Transverse colon (tissue), 4 donors: ENCODE measurements around the gene IER5L. TPM values are rescaled to one million over a fixed set of nuclear protein-coding genes. Genes with fewer than 3 reads are reported as not detected.
A peak's percentile ranks its signal among the peaks of the same experiment; 100 is the strongest.

Experiments
- DNase-seq: peaks from one replicate; pipeline ENCODE4 v3.0.0-alpha.2; 2019
- H3K27ac ChIP-seq, 4 donors: fragments of 200-600 bp; sonication (generic); 2 replicates each; pipeline ENCODE4 v1.5.1; 2016 to 2018; ENCODE audit warnings: inconsistent platforms in 4 of 4
- H3K27me3 ChIP-seq: fragments of 200-600 bp; sonication (generic); 2 replicates; pipeline ENCODE4 v1.5.1; 2017; ENCODE audit warnings: inconsistent platforms
- H3K36me3 ChIP-seq, 4 donors: fragments of 200-600 bp; sonication (generic); 2 replicates each; pipeline ENCODE4 v1.5.1; 2017 to 2019; ENCODE audit warnings: inconsistent platforms in 4 of 4
- H3K4me1 ChIP-seq, 4 donors: fragments of 200-600 bp; sonication (generic); 2 replicates each; pipeline ENCODE4 v1.5.1; 2017 to 2020; ENCODE audit warnings: inconsistent platforms in 4 of 4
- H3K4me3 ChIP-seq, 4 donors: fragments of 200-600 bp; sonication (generic); 1 replicate in 1 of 4; 2 replicates in 3 of 4; pipeline versions ENCODE4 v1.5.1 to v1.6.1; 2017 to 2019; ENCODE audit warnings: inconsistent platforms in 4 of 4
- H3K9me3 ChIP-seq, 2 donors: fragments of 200-600 bp; sonication (generic); 2 replicates each; pipeline ENCODE4 v1.5.1; 2017 to 2019; ENCODE audit warnings: inconsistent platforms in 2 of 2
- EP300 ChIP-seq: sonication (generic); formaldehyde crosslinking; IDR thresholded peaks from one replicate; pipeline ENCODE4 v1.6.1; 2017; ENCODE audit warnings: antibody characterized with exemption, low read depth
- POLR2A ChIP-seq: fragments of 450-650 bp; IDR thresholded peaks from one replicate; pipeline ENCODE4 v1.6.1; 2016; ENCODE audit warnings: antibody characterized with exemption, mild to moderate bottlenecking, moderate library complexity
- POLR2AphosphoS5 ChIP-seq, 3 donors: sonication (generic); formaldehyde crosslinking; IDR thresholded peaks; one replicate each; pipeline ENCODE4 v1.6.1; 2016; ENCODE audit warnings: antibody characterized with exemption in 3 of 3
- WGBS, 2 donors: methylation state at CpG; one replicate each; pipeline ENCODE4 v1.1.5; 2018; ENCODE audit warnings: low coverage in 1 of 2; 5-methylcytosine and 5-hydroxymethylcytosine counted together
- in situ Hi-C, 4 donors: fragments of 200-750 bp; cut with MboI; loops; one replicate each; pipeline versions ENCODE4 v1.15.0 to v1.15.1; 2017; ENCODE audit warnings: low sequenced_read_pairs in 3 of 4, low pct_ligation_motif_present in 1 of 4, low pct_unique_long_range_greater_than_20kb in 1 of 4
- intact Hi-C: fragments of 100-400 bp; cut with DNase I; formaldehyde crosslinking; loops from one replicate; pipeline ENCODE4 v1.15.1; 2023; ENCODE audit warnings: low total_unique reads
- total RNA-seq, 4 donors: library from RNA; depleted of rRNA; stranded (reverse); fragments of >200 nt; gene quantifications; one replicate each; pipeline ENCODE4 v1.1.0, GENCODE V29; 2016
- TF ChIP-seq, protein P1 (sequence below), 5 experiments: fragments of 200-600 bp in 3 of 5; fragments of 450-650 bp in 2 of 5; sonication (generic) in 3 of 5; IDR thresholded peaks; 1 replicate in 2 of 5; 2 replicates in 3 of 5; pipeline ENCODE4 v1.5.1; 2016 to 2017; ENCODE audit warnings: antibody characterized with exemption in 5 of 5, inconsistent platforms in 3 of 5, mild to moderate bottlenecking in 2 of 5, moderate library complexity in 1 of 5

Gene IER5L
- total RNA-seq, 4 donors from 2014 or later, result 1.8 to 6.5 (median 5.2) TPM

DNA sequence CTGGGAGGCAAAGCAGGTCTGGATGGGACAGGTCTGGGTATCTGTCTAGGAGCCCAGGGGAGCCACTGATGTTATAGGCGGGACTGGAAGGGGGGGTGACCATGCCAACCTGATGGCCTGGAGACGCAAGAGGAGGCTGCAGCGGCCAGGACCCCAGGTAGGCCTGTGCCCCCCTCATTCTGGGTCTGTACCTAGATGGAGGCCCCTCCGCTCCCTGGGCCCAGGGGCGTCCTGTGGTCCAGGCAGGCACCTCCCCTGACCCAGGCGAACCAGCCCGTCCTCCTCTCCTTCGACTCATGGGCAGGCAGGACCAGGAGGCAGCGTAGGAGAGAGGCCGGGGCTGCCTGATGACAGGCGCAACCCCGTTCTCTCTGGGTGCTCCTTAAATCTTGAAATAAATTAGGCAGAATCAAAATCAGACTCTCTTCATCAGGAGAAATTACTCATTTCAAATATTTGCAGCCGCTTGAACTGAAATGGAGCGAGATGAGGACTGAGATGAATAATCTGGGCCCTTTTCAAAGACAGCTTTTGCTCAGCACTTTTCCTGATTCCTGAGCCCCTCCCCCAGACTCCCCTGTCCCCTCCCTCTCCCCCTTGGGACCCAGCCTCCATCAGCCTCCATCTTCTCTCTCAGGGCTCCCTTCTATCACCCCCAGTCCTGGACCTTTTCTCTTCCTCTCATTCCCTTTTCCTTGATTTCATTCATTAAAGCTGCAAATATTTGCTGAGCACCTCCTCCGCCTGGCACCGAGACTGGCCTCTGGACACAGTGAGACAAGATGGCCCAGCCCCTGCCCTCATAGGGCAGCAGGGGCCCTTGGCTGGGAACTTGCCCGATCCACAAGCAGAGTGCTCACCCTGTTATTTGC is 46.8 kb upstream of the IER5L start:
- Histone ChIP-seq H3K9me3 (no peaks in the 10 kb centered on the region), H3K36me3 (no peaks in the 10 kb centered on the region), H3K4me3 (no peak overlapping the region), H3K27me3 (no peaks in the 10 kb centered on the region), H3K4me1 (peaks cover 0 to 6% (median 0%) of the 10 kb centered on the region in 4 donors), H3K27ac (peak overlapping the region in 3 of 4 donors; percentile 7 to 37 (median 17))
- 77 to 87% methylated on average over 3 to 16 of the region's 17 CpGs for WGBS, 2 donors
- in situ Hi-C loops (no loop called here), intact Hi-C loops (no loop called here)
- TF ChIP-seq POLR2AphosphoS5 (IDR thresholded peaks at IDR 0.05) (no peak), POLR2A (no peak)
- no peak for DNase-seq

DNA sequence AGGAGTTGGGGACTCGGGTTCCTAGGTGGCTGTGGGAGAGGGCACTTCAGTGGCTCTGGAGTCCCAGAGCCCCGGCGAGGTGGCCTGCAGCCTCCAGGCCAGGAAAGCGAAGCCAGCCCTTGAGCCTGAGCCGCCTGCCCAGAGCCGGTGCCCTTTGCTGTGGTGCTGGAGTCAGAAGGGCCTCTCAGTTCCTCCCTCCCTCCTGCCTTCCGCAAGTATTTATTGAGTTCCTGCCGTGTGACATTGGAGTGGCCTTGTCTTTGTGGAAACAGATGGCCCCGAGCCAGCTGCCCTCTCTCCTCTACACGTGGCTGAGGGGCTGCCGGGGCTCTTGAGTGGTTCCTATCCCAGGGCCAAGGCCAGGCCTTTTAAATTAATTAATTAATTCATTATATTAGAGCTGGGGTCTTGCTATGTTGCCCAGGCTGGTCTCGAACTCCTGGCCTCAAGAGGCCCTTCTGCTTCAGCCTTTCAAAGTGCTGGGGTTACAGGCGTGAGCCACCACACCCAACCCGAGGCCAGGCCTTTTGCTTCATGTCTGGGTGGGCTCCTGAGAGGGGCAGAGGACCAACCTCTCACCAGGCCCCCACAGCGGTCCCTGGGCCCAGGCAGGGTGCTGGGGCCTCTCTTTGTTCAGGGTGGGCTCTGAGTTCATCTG is 45.6 kb upstream of the IER5L start:
- whole genome bisulfite sequencing, 2 donors, result 84% methylated on average over 13 of the region's 15 CpGs; no CpG with 5 or more reads in 1 of the 2 donors
- H3K27me3 ChIP-seq, result no peaks in the 10 kb centered on the region
- no peak for DNase-seq
- intact Hi-C loops (no loop called here), in situ Hi-C loops (no loop called here)
- TF ChIP-seq POLR2AphosphoS5 (IDR thresholded peaks at IDR 0.05) (no peak), POLR2A (no peak), EP300 (no peak)
- TF ChIP-seq, protein P1, sequence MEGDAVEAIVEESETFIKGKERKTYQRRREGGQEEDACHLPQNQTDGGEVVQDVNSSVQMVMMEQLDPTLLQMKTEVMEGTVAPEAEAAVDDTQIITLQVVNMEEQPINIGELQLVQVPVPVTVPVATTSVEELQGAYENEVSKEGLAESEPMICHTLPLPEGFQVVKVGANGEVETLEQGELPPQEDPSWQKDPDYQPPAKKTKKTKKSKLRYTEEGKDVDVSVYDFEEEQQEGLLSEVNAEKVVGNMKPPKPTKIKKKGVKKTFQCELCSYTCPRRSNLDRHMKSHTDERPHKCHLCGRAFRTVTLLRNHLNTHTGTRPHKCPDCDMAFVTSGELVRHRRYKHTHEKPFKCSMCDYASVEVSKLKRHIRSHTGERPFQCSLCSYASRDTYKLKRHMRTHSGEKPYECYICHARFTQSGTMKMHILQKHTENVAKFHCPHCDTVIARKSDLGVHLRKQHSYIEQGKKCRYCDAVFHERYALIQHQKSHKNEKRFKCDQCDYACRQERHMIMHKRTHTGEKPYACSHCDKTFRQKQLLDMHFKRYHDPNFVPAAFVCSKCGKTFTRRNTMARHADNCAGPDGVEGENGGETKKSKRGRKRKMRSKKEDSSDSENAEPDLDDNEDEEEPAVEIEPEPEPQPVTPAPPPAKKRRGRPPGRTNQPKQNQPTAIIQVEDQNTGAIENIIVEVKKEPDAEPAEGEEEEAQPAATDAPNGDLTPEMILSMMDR (IDR thresholded peaks at IDR 0.05), result no peak
- no peaks in the 10 kb centered on the region for H3K36me3 ChIP-seq
- no peaks in the 10 kb centered on the region for H3K9me3 ChIP-seq
- H3K4me1 ChIP-seq, result peaks cover 0 to 6% (median 0%) of the 10 kb centered on the region in 4 donors
- H3K27ac ChIP-seq, result no peak overlapping the region
- H3K4me3 ChIP-seq, result no peak overlapping the region

DNA sequence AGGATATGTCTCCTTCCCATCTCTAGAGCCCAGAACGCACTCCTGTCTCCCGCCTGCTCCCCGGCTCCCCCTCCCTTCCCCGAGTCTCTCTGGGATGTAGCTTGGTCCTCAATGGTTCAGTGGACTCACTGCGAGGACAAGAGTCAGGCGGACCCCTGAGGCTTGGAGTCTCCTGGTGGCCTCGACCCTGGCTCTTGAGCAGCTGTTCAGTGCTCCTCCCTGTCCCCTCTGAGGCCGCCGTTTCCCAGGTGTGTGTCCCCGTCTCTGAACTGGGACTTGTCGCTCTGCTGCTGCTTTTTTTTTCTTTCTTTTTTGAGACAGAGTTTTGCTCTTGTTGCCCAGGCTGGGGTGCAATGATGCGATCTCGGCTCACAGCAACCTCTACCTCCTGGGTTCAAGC is 44.8 kb upstream of the IER5L start:
- 88 to 90% methylated on average over 2 to 13 of the region's 13 CpGs for WGBS, 2 donors

DNA sequence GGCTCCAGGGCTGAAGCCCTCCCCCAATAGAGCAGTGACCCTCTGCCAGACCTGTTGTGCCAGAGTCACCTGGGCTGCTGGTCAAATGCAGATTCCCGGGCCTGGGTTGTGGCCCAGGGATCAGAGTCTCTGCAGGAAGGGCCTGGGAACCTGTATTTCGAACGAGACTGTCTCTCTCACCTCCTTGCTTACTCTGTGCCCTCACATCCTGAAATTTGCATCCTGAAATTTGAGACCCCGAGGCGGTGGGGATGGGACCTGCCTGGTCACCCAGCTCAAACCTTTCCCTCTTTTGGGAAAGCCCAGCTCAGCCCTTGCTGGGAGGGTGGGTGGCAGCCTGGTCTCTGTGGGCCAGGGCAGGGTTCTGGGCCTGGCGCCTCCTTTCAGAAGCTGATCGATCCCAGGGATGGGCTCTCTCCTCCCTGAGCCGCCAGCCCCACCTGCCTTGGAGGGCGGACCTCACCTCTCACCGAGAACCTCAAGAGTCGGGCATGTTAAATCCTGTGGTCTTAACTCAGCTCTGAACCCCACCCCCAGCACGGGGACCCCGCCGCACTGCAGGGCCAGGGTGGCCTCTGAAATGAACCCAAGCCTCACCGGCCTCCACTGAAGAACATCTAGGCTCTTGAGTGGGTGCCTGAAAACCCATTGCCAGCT is 44.0 kb upstream of the IER5L start:
- no peaks in the 10 kb centered on the region for H3K9me3 ChIP-seq
- WGBS, 2 donors, result 83 to 89% methylated on average over 2 to 15 of the region's 15 CpGs
- TF ChIP-seq EP300 (no peak), POLR2AphosphoS5 (IDR thresholded peaks at IDR 0.05) (no peak), POLR2A (no peak)
- TF ChIP-seq, protein P1 (IDR thresholded peaks at IDR 0.05), result no peak
- in situ Hi-C loops, result no loop called here
- H3K27ac ChIP-seq, result no peak overlapping the region
- no peak overlapping the region for H3K4me3 ChIP-seq
- peaks cover 0 to 6% (median 0%) of the 10 kb centered on the region in 4 donors for H3K4me1 ChIP-seq
- intact Hi-C loops, result no loop called here
- no peaks in the 10 kb centered on the region for H3K36me3 ChIP-seq
- no peak for DNase-seq
- H3K27me3 ChIP-seq, result no peaks in the 10 kb centered on the region

More for the DNA sequence above, 44.8 kb upstream of the IER5L start:
- Histone ChIP-seq H3K9me3 (no peaks in the 10 kb centered on the region), H3K27me3 (no peaks in the 10 kb centered on the region), H3K4me3 (no peak overlapping the region), H3K27ac (no peak overlapping the region), H3K4me1 (peaks cover 0 to 6% (median 0%) of the 10 kb centered on the region in 4 donors), H3K36me3 (no peaks in the 10 kb centered on the region)
- in situ Hi-C loops (no loop called here), intact Hi-C loops (no loop called here)
- TF ChIP-seq, protein P1 (IDR thresholded peaks at IDR 0.05), result no peak
- TF ChIP-seq POLR2AphosphoS5 (IDR thresholded peaks at IDR 0.05) (no peak), POLR2A (no peak), EP300 (no peak)
- DNase-seq, result no peak
